AG04450 (cell line): ENCODE results near the gene PRR33. TPM values are rescaled to one million over a fixed set of nuclear protein-coding genes. Genes with fewer than 3 reads are reported as not detected.

Experiments
- CTCF ChIA-PET: fragments of 300-600, 350-600 bp; formaldehyde crosslinking; extraction: SDS; loops from one replicate; lab custom pipeline; 2022; ENCODE audit warnings: antibody characterized with exemption, inconsistent platforms; lab: Charles Lee
- POLR2A ChIA-PET: fragments of 350-600 bp; formaldehyde crosslinking; extraction: SDS; loops from one replicate; lab custom pipeline; 2021; ENCODE audit warnings: antibody characterized with exemption, inconsistent platforms; lab: Yijun Ruan, JAX
- DNase-seq: peaks from one replicate; pipeline ENCODE4 v3.0.0-alpha.2; 2011; ENCODE audit warnings: low read depth, low spot score
- H3K27ac ChIP-seq: one replicate; pipeline ENCODE4 v1.5.1; 2012; ENCODE audit warnings: low read depth, low read length, control low read depth
- H3K27me3 ChIP-seq: one replicate; pipeline ENCODE4 v1.6.0; 2012; ENCODE audit warnings: low read length; ENCODE audit not compliant: control insufficient read depth, insufficient read depth
- H3K4me3 ChIP-seq: 2 replicates; pipeline ENCODE4 v1.5.1; 2011; ENCODE audit warnings: mild to moderate bottlenecking, low read depth, low read length, control low read depth
- H3K9me3 ChIP-seq: 2 replicates; pipeline ENCODE4 v1.5.1; 2012; ENCODE audit warnings: low read length; ENCODE audit not compliant: control insufficient read depth, insufficient read depth
- polyA plus RNA-seq: library from polyadenylated mRNA; depleted of rRNA; stranded (reverse); fragments of >200 nt; gene quantifications from 2 replicates; pipeline ENCODE4 v1.2.3, GENCODE V29; 2011
- TF ChIP-seq, protein P1 (sequence below): IDR thresholded peaks from 2 replicates; pipeline ENCODE4 v1.5.1; 2011; ENCODE audit warnings: low read depth, low read length, control low read depth, inconsistent platforms

PRR33 gene
- polyA plus RNA-seq, 1 experiment, result not detected

DNA sequence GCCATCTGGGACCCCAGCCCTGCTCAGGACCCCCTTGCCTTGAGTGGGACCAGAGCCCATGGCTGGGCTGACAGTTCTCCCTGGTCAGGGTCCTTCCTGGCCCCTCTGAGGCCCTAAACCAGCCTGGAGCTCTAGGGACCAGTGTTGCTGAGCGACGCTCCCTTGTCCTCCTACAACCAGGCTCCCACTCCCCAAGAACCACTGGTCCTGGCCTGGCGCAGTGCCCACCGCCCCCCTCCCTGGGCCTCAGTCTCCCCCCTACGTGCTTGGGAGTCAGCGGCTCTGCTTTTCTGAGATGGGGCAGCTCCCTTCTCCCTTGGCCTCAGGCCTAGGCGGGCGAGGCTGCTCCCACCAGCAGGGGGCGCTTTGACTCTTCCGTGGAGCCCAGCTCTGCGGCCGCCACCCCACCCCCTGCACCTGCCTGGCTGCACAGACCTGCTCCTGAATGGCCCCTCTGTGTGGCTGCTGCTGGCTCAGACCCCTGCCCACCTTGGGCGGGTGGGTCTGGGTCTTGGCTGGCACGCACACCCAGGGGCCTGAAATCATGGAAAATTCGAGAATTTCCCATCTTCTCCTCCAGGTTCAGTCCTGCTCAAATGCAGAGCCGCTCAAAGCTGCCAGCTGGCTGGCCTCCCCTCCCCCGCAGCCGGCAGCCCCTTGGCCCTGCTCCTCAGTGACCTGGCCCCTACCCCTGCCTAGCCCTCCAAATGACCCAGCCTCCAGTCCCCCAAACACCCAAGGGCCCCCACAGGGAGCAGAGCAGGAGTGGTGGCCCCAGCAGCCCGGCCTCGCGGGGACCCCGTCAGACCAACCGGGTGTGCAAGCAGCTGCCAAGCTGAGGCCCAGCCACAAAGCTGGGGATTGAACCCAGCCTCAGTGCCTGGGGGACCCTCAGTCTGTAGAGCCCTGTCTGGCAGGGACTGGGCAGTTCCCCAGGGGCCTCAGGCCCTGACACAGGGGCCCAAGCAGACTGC is 9.1 kb downstream of the PRR33 start:
- ChIA-PET CTCF (interaction anchor here (0.5 to 3.3 kb wide), 37 partner anchors 9 to 274 kb away, joined by 3 to 47 read pairs (median 5); partner anchors contain the start of genes PRR33 and TNNT3), POLR2A (interaction anchor here (0.5 to 1.1 kb wide), 2 partner anchors 66 to 501 kb away, joined by 3 to 8 read pairs; no protein-coding TSS in a partner anchor)
- Histone ChIP-seq H3K4me3 (no peak overlapping the region), H3K27me3 (peaks cover 13% of the 10 kb centered on the region), H3K27ac (no peak overlapping the region), H3K9me3 (no peaks in the 10 kb centered on the region; the same call in 1 of the 2 replicates)
- peak; percentile 15 for DNase-seq
- TF ChIP-seq, protein P1, sequence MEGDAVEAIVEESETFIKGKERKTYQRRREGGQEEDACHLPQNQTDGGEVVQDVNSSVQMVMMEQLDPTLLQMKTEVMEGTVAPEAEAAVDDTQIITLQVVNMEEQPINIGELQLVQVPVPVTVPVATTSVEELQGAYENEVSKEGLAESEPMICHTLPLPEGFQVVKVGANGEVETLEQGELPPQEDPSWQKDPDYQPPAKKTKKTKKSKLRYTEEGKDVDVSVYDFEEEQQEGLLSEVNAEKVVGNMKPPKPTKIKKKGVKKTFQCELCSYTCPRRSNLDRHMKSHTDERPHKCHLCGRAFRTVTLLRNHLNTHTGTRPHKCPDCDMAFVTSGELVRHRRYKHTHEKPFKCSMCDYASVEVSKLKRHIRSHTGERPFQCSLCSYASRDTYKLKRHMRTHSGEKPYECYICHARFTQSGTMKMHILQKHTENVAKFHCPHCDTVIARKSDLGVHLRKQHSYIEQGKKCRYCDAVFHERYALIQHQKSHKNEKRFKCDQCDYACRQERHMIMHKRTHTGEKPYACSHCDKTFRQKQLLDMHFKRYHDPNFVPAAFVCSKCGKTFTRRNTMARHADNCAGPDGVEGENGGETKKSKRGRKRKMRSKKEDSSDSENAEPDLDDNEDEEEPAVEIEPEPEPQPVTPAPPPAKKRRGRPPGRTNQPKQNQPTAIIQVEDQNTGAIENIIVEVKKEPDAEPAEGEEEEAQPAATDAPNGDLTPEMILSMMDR, result peak; percentile 86

DNA sequence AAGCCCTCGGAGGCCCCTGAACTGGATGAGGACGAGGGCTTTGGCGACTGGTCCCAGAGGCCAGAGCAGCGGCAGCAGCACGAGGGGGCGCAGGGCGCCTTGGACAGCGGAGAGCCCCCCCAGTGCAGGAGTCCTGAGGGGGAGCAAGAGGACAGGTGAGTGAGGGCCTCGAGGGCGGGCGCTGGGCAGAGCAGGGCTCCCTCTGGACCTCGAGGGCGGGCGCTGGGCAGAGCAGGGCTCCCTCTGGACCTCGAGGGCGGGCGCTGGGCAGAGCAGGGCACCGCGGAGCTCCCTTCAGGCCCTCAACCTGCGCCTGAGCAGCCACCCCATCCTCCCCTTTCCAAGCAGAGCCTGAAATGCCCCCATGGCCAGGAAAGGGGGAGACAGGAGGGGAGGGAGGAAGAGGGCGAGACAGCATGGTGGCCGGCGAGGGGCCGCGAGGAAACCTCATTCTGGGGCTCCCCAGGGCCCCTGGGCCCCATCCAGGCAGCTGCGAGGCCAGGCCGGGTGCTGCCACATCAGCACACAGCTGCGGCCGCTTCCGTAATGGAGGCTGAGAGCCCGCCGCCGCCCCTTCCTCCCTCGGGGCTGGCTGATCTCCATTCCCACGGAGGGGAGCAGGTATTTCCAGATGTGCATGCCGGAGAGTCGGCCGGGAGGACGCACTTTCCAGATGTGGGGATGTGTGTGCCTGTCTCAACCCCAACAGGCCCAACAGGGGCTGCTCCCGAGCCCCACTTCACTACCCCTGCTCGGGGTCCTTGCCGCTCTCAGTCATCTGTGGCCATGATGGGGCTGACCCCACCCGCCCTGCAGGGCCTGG is 10.0 kb downstream of the PRR33 start:
- ChIA-PET CTCF (interaction anchor here (0.5 to 3.3 kb wide), 36 partner anchors 9 to 275 kb away, joined by 3 to 47 read pairs (median 5); partner anchors contain the start of genes PRR33 and TNNT3), POLR2A (interaction anchor here (0.5 to 1.1 kb wide), 2 partner anchors 67 to 502 kb away, joined by 3 to 8 read pairs; no protein-coding TSS in a partner anchor)
- Histone ChIP-seq H3K27me3 (peaks cover 11% of the 10 kb centered on the region), H3K27ac (no peak overlapping the region), H3K4me3 (no peak overlapping the region), H3K9me3 (peaks cover 3% of the 10 kb centered on the region; the same call in 1 of the 2 replicates)
- no peak for DNase-seq
- TF ChIP-seq, protein P1, result no peak

DNA sequence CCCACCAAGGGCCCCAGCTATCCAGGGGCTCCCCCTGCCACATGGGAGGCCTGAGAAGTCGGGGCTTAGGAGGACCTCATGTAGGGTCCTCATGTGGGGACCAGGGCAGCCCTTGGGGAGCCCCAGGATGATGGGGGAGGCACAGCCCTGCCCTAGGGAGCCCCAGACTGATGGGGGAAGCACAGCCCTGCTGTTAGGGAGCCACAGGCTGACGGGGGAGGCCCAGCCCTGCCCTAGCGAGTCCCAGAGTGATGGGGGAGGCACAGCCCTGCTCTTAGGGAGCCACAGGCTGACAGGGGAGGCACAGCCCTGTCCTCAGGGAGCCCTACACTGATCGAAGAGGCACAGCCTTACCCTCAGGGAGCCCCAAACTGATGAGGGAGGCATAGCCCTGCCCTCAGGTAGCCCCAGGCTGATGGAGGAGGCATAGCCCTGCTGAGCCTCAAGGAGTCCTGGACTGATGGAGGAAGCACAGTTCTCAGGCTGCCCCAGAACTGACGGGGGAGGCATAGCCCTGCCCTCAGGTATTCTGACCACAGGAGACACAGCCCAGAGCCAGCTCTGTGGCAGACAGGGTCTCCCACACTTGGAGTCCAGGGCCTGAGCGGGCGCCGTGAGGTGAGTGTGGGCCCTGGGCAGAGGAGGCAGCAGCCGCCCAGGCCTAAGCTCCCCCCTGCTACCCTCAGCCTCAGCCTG is 10.8 kb downstream of the PRR33 start:
- TF ChIP-seq, protein P1, result no peak
- Histone ChIP-seq H3K4me3 (no peak overlapping the region), H3K27ac (no peak overlapping the region), H3K9me3 (peaks cover 5% of the 10 kb centered on the region; the same call in 1 of the 2 replicates), H3K27me3 (peaks cover 11% of the 10 kb centered on the region)
- no peak for DNase-seq
- ChIA-PET CTCF (interaction anchor here (3.3 kb wide), 2 partner anchors 121 to 270 kb away, joined by 24 to 47 read pairs; no protein-coding TSS in a partner anchor), POLR2A (no interaction called here)

DNA sequence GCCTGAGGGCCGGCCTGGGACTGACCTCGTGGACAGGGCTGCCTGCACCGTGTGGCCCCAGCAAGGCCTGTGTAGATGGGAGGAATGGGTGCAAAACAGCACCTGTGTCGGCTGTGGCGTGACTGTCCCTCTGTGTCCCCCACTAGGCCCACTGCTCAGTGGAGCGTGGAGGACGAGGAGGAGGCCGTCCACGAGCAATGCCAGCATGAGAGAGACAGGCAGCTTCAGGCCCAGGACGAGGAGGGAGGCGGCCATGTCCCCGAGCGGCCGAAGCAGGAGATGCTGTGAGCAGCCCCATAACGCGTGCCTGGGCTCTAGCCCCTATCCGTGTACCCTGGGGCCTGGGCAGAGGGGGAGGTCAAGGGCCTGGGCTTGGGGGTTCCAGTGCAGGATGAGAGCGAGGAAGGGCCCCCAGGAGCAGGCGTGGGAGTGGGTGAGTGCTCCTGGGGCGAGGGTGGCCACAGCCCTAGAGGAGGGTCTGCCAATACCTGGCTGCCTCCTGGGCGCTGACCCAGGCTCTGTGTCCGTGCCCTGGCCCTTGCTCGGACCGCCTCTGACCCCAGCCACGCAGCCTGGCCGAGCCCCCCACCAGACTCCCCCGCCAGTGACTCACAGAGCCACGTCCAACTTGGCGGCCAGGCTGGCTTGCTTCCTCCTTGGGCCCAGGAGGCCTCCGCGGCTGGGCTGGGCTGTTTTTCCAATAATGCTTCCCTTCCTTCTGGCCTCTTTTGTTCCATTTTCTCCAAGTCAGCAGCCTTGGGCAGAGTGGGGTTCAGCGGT is 11.6 kb downstream of the PRR33 start:
- TF ChIP-seq, protein P1, result no peak
- H3K27ac ChIP-seq, result no peak overlapping the region
- ChIA-PET CTCF (interaction anchor here (1.0 kb wide), 1 partner anchor 120 kb away, joined by 3 read pairs; no protein-coding TSS in a partner anchor), POLR2A (no interaction called here)
- no peak overlapping the region for H3K4me3 ChIP-seq
- no peak for DNase-seq
- H3K9me3 ChIP-seq, result peaks cover 5% of the 10 kb centered on the region; the same call in 1 of the 2 replicates
- H3K27me3 ChIP-seq, result peaks cover 11% of the 10 kb centered on the region
